ENCODE measurements around the gene LPGAT1.

DNA sequence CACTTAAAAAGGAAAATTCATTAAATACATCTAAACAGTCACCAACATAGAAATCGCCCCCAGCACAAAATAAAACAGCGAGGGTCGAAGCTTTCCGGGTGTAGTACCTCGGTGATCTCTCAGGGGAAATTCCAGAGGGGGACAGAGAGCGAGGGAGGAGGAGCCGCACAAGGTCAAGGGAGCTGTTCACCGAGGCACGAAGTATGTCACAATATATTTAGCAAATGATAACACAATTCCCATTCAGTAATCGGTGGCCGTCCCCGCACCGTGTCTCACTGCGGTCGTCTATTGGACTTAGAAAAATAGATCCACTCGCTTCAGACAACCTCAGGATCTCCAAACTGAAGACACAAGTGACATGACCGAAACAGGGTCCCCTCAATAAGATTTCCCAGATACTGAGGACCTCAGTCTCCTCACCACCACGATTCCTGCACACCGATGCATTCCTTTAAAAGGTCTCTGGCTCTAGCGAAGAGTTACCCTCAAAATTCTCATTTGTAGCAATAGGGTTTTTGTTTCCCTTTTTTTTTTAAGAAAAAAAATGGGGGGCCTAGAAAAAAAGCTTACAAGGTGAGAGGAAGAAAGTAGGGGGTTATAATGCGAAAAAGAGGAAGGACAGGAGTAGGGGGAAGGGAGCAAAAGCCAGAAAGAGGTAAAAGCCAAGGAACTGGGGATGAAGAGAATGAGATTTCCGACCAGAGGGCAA, 1.1 kb downstream of the LPGAT1 start:
- no peak for TF ChIP-seq EZH2 (optimal IDR thresholded peaks at IDR 0.05; ENCODE audit: low read depth, low read length)
- TF ChIP-seq, protein P1, sequence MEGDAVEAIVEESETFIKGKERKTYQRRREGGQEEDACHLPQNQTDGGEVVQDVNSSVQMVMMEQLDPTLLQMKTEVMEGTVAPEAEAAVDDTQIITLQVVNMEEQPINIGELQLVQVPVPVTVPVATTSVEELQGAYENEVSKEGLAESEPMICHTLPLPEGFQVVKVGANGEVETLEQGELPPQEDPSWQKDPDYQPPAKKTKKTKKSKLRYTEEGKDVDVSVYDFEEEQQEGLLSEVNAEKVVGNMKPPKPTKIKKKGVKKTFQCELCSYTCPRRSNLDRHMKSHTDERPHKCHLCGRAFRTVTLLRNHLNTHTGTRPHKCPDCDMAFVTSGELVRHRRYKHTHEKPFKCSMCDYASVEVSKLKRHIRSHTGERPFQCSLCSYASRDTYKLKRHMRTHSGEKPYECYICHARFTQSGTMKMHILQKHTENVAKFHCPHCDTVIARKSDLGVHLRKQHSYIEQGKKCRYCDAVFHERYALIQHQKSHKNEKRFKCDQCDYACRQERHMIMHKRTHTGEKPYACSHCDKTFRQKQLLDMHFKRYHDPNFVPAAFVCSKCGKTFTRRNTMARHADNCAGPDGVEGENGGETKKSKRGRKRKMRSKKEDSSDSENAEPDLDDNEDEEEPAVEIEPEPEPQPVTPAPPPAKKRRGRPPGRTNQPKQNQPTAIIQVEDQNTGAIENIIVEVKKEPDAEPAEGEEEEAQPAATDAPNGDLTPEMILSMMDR (IDR thresholded peaks at IDR 0.05; ENCODE audit: low read length), result no peak
- TF ChIP-seq EZH2phosphoT487 (IDR thresholded peaks at IDR 0.05; ENCODE audit: low read length), result no peak
